Thyroid gland (tissue), 4 donors: Measurements from ENCODE around the gene PRELID3B. TPM values are rescaled to one million over a fixed set of nuclear protein-coding genes. Genes with fewer than 3 reads are reported as not detected.

ENCODE experiments used
- DNase-seq, 2 donors: peaks; one replicate each; pipeline ENCODE4 v3.0.0-alpha.2; 2019
- H3K27ac ChIP-seq, 3 donors: fragments of 200-600 bp; sonication (generic); 1 replicate in 2 of 3; 2 replicates in 1 of 3; pipeline ENCODE4 v1.5.1; 2016 to 2019; ENCODE audit warnings: mild to moderate bottlenecking in 1 of 3, moderate library complexity in 1 of 3
- H3K27me3 ChIP-seq: fragments of 200-600 bp; sonication (generic); one replicate; pipeline ENCODE4 v1.5.1; 2019
- H3K36me3 ChIP-seq, 2 donors: fragments of 200-600 bp; sonication (generic); one replicate each; pipeline ENCODE4 v1.5.1; 2016 to 2019
- H3K4me1 ChIP-seq, 2 donors: fragments of 200-600 bp; sonication (generic); one replicate each; pipeline ENCODE4 v1.5.1; 2017 to 2019
- H3K4me3 ChIP-seq, 3 donors: fragments of 200-600 bp; sonication (generic); replicated peaks in 1 of 3; 1 replicate in 2 of 3; 2 replicates in 1 of 3; pipeline ENCODE4 v1.5.1; 2016; ENCODE audit warnings: mild to moderate bottlenecking in 1 of 3
- H3K9me3 ChIP-seq: fragments of 200-600 bp; sonication (generic); one replicate; pipeline ENCODE4 v1.5.1; 2017
- CTCF ChIP-seq, 6 experiments: fragments of 200-600 bp in 3 of 6; fragments of 450-650 bp in 3 of 6; sonication (generic) in 3 of 6; IDR thresholded peaks; one replicate each; pipeline ENCODE4 v1.5.1; 2016 to 2019; ENCODE audit warnings: antibody characterized with exemption in 6 of 6, mild to moderate bottlenecking in 2 of 6, inconsistent platforms in 1 of 6, moderate library complexity in 1 of 6
- POLR2A ChIP-seq, 2 donors: fragments of 450-650 bp; IDR thresholded peaks; one replicate each; pipeline ENCODE4 v1.6.1; 2017; ENCODE audit warnings: antibody characterized with exemption in 2 of 2, mild to moderate bottlenecking in 2 of 2, moderate library complexity in 1 of 2
- WGBS, 2 donors: methylation state at CpG; one replicate each; pipeline ENCODE4 v1.1.5; 2017; 5-methylcytosine and 5-hydroxymethylcytosine counted together
- intact Hi-C: fragments of 100-400 bp; cut with DNase I; formaldehyde crosslinking; loops from one replicate; pipeline ENCODE4 v1.15.1; 2023
- total RNA-seq, 4 donors: library from RNA; depleted of rRNA; stranded (reverse); fragments of >200 nt; gene quantifications; one replicate each; pipeline ENCODE4 v1.2.3, GENCODE V29; 2016

Gene PRELID3B
- total RNA-seq, 4 donors from 2014 or later = 74.4 to 112 (median 85.6) TPM

GRCh38 chr20:59068534-59068933, 25.9 kb upstream of the PRELID3B start:
- WGBS, 2 donors = 84% methylated on average over 4 of the region's 4 CpGs
- H3K27ac ChIP-seq = no peak overlapping the region
- intact Hi-C loops = no loop called here
- peaks cover 0 to 3% of the 10 kb centered on the region in 2 donors for H3K4me1 ChIP-seq
- no peaks in the 10 kb centered on the region for H3K9me3 ChIP-seq
- H3K36me3 ChIP-seq = no peaks in the 10 kb centered on the region
- no peaks in the 10 kb centered on the region for H3K27me3 ChIP-seq
- no peak overlapping the region for H3K4me3 ChIP-seq
- TF ChIP-seq CTCF (IDR thresholded peaks at IDR 0.05) (no peak), POLR2A (IDR thresholded peaks at IDR 0.05) (no peak)
- DNase-seq = no peak

- DNase-seq = no peak
- Histone ChIP-seq H3K27ac (no peak overlapping the region), H3K9me3 (no peaks in the 10 kb centered on the region), H3K4me3 (no peak overlapping the region), H3K4me1 (peaks cover 0 to 3% of the 10 kb centered on the region in 2 donors), H3K27me3 (no peaks in the 10 kb centered on the region), H3K36me3 (no peaks in the 10 kb centered on the region)
- intact Hi-C loops = no loop called here
- no peak for TF ChIP-seq POLR2A (IDR thresholded peaks at IDR 0.05)
- no peak for TF ChIP-seq CTCF (IDR thresholded peaks at IDR 0.05)
- 26% methylated on average over 4 of the region's 4 CpGs for WGBS, 2 donors
Measured at GRCh38 chr20:59064214-59064722, 21.7 kb upstream of the PRELID3B start.

- no peaks in the 10 kb centered on the region for H3K27me3 ChIP-seq
- intact Hi-C loops = no loop called here
- 66 to 68% methylated on average over 22 of the region's 22 CpGs for WGBS, 2 donors
- DNase-seq = no peak
- H3K4me3 ChIP-seq = no peak overlapping the region
- H3K27ac ChIP-seq = no peak overlapping the region
- H3K9me3 ChIP-seq = no peaks in the 10 kb centered on the region
- H3K4me1 ChIP-seq = peaks cover 0 to 3% of the 10 kb centered on the region in 2 donors
- TF ChIP-seq CTCF (IDR thresholded peaks at IDR 0.05) (no peak), POLR2A (IDR thresholded peaks at IDR 0.05) (no peak)
- H3K36me3 ChIP-seq = no peaks in the 10 kb centered on the region
Measured at GRCh38 chr20:59063358-59064213, 21.0 kb upstream of the PRELID3B start.

GRCh38 chr20:59062081-59062480, 19.5 kb upstream of the PRELID3B start:
- no peaks in the 10 kb centered on the region for H3K36me3 ChIP-seq
- intact Hi-C loops = no loop called here
- no peak overlapping the region for H3K4me3 ChIP-seq
- no peak overlapping the region for H3K27ac ChIP-seq
- H3K4me1 ChIP-seq = peaks cover 0 to 3% of the 10 kb centered on the region in 2 donors
- no peak for DNase-seq
- 74 to 79% methylated on average over 4 of the region's 4 CpGs for WGBS, 2 donors
- TF ChIP-seq CTCF (IDR thresholded peaks at IDR 0.05) (no peak), POLR2A (IDR thresholded peaks at IDR 0.05) (no peak)
- no peaks in the 10 kb centered on the region for H3K9me3 ChIP-seq
- no peaks in the 10 kb centered on the region for H3K27me3 ChIP-seq

GRCh38 chr20:59055302-59055701, 12.7 kb upstream of the PRELID3B start:
- Histone ChIP-seq H3K36me3 (no peaks in the 10 kb centered on the region), H3K4me3 (no peak overlapping the region), H3K27ac (no peak overlapping the region), H3K9me3 (no peaks in the 10 kb centered on the region), H3K4me1 (no peaks in the 10 kb centered on the region), H3K27me3 (no peaks in the 10 kb centered on the region)
- WGBS, 2 donors = 69 to 74% methylated on average over 7 of the region's 7 CpGs
- intact Hi-C loops = no loop called here
- TF ChIP-seq POLR2A (IDR thresholded peaks at IDR 0.05) (no peak), CTCF (IDR thresholded peaks at IDR 0.05) (peak in 3 of 6 experiments; percentile 38 to 49 (median 43))
- DNase-seq = no peak
